Measurements from ENCODE around the gene DNAJB12. TPM values are rescaled to one million over a fixed set of nuclear protein-coding genes. Genes with fewer than 3 reads are reported as not detected.

DNAJB12 gene
- total and polyA plus RNA-seq, 10 of the 15 experiments (the other 5 are each of a cell fraction or from before 2014, with no cell fraction given): 4.6 to 31.6 (median 18.8) TPM

GRCh38 chr10:72285972-72286521 lies 68.7 kb downstream of the DNAJB12 start:
- peak overlapping the region; percentile 61 for H2AFZ ChIP-seq (ENCODE audit: control insufficient read depth, low read depth, low read length)
- intact Hi-C loops (cut with micrococcal nuclease; ENCODE audit: unreplicated experiment): no loop called here
- peaks cover 20% of the 10 kb centered on the region for H3K4me1 ChIP-seq (ENCODE audit: control insufficient read depth, insufficient read depth, low read length)
- ChIA-PET POLR2A (interaction anchor here (0.7 to 1.3 kb wide), 5 partner anchors 11 to 67 kb away, joined by 3 to 8 read pairs (median 5); partner anchors contain the start of gene DDIT4), SMC1A (ENCODE audit: uncharacterized antibody, unreplicated experiment) (interaction anchor here (0.8 to 1.1 kb wide), 4 partner anchors 8 to 301 kb away, joined by 3 to 4 read pairs (median 4); no protein-coding TSS in a partner anchor), RAD21 (ENCODE audit: unreplicated experiment) (interaction anchor here (0.7 to 1.4 kb wide), 5 partner anchors 9 to 49 kb away, joined by 3 to 8 read pairs (median 3); no protein-coding TSS in a partner anchor), CTCF (interaction anchor here (0.7 to 4.1 kb wide), 5 partner anchors 11 to 237 kb away, joined by 3 to 27 read pairs (median 4); no protein-coding TSS in a partner anchor)
- no peaks in the 10 kb centered on the region for H3K27me3 ChIP-seq (replicated peaks in 1 of 2; ENCODE audit: control insufficient read depth in 2 of 2, insufficient read depth in 2 of 2, low read length in 1 of 2)
- H3K79me2 ChIP-seq (ENCODE audit: control insufficient read depth, insufficient read depth, low read length): no peaks in the 10 kb centered on the region
- H3K4me3 ChIP-seq: 0 out of 2 replicates have a peak overlapping the region, but pooled peaks have one; percentile 20
- in situ Hi-C loops (cut with MboI): no loop called here
- DNase-seq (ENCODE audit: low read depth, low spot score): no peak
- H4K20me1 ChIP-seq (ENCODE audit: control insufficient read depth, insufficient read depth): no peaks in the 10 kb centered on the region
- peak; percentile 62 for ATAC-seq
- peak overlapping the region; percentile 63; the same call in 1 of the 2 replicates for H3K4me2 ChIP-seq (ENCODE audit: control insufficient read depth, insufficient read depth)
- H3K27ac ChIP-seq (ENCODE audit: control insufficient read depth, insufficient read depth): peak overlapping the region; percentile 55
- no peaks in the 10 kb centered on the region for H3K36me3 ChIP-seq (ENCODE audit: control insufficient read depth in 2 of 2, insufficient read depth in 2 of 2, low read length in 1 of 2)
- no peak for FAIRE-seq
- no TSS peak for BruUV-seq (replicated peaks)
- H3K9me3 ChIP-seq (replicated peaks; ENCODE audit: control insufficient read depth, insufficient read depth, low read length): no peaks in the 10 kb centered on the region; the same call in 1 of the 3 replicates
- H3K9ac ChIP-seq (ENCODE audit: control insufficient read depth, insufficient read depth, low read length): peak overlapping the region; percentile 25; the same call in 1 of the 2 replicates
- WGBS (ENCODE audit: insufficient coverage, insufficient replicate concordance, low lambda C conversion rate, missing lambda C conversion rate): 6% methylated on average over 10 of the region's 14 CpGs
- TF ChIP-seq NRF1 (conservative IDR thresholded peaks at IDR 0.05; ENCODE audit: low read depth, low read length): no peak
- no peak for TF ChIP-seq ASH2L (IDR thresholded peaks at IDR 0.05; ENCODE audit: borderline replicate concordance, low read depth)
- no peak for TF ChIP-seq CBX3 (IDR thresholded peaks at IDR 0.05; ENCODE audit: borderline replicate concordance, low read depth)
- no peak for TF ChIP-seq RBBP5 (conservative IDR thresholded peaks at IDR 0.05)
- 0 out of 2 replicates have a peak, but pooled peaks have one; percentile 13 for TF ChIP-seq CBFB (IDR thresholded peaks at IDR 0.05; ENCODE audit: low read depth)
- peak; percentile 47 for TF ChIP-seq RELA (IDR thresholded peaks at IDR 0.05; ENCODE audit: borderline replicate concordance, partially characterized antibody)
- TF ChIP-seq EED (IDR thresholded peaks at IDR 0.05; ENCODE audit: low read depth): peak; percentile 56
- TF ChIP-seq REST (IDR thresholded peaks at IDR 0.05; ENCODE audit: low read depth, low read length): no peak
- no peak for TF ChIP-seq IKZF2 (IDR thresholded peaks at IDR 0.05)
- 0 out of 2 replicates have a peak, but pooled peaks have one; percentile 16 for TF ChIP-seq CREM (IDR thresholded peaks at IDR 0.05; ENCODE audit: low read depth)
- peak; percentile 34; the same call in 1 of the 2 replicates for TF ChIP-seq NFIC (IDR thresholded peaks at IDR 0.05; ENCODE audit: low read depth, low read length)
- no peak for TF ChIP-seq MYC (IDR thresholded peaks at IDR 0.05; ENCODE audit: insufficient read depth, insufficient read length, insufficient replicate concordance, low read length, severe bottlenecking)
- no peak for TF ChIP-seq EP300 (IDR thresholded peaks at IDR 0.05; ENCODE audit: borderline replicate concordance in 1 of 2, control insufficient read depth in 1 of 2, low read depth in 2 of 2, low read length in 2 of 2)
- no peak for TF ChIP-seq RAD51 (IDR thresholded peaks at IDR 0.05)
- TF ChIP-seq RAD21 (IDR thresholded peaks at IDR 0.05; ENCODE audit: insufficient read depth, low read depth, low read length): no peak
- TF ChIP-seq, protein P1, sequence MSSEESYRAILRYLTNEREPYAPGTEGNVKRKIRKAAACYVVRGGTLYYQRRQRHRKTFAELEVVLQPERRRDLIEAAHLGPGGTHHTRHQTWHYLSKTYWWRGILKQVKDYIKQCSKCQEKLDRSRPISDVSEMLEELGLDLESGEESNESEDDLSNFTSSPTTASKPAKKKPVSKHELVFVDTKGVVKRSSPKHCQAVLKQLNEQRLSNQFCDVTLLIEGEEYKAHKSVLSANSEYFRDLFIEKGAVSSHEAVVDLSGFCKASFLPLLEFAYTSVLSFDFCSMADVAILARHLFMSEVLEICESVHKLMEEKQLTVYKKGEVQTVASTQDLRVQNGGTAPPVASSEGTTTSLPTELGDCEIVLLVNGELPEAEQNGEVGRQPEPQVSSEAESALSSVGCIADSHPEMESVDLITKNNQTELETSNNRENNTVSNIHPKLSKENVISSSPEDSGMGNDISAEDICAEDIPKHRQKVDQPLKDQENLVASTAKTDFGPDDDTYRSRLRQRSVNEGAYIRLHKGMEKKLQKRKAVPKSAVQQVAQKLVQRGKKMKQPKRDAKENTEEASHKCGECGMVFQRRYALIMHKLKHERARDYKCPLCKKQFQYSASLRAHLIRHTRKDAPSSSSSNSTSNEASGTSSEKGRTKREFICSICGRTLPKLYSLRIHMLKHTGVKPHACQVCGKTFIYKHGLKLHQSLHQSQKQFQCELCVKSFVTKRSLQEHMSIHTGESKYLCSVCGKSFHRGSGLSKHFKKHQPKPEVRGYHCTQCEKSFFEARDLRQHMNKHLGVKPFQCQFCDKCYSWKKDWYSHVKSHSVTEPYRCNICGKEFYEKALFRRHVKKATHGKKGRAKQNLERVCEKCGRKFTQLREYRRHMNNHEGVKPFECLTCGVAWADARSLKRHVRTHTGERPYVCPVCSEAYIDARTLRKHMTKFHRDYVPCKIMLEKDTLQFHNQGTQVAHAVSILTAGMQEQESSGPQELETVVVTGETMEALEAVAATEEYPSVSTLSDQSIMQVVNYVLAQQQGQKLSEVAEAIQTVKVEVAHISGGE (CRISPR knock-in tag; IDR thresholded peaks at IDR 0.05): no peak
- no peak for TF ChIP-seq MTA3 (IDR thresholded peaks at IDR 0.05; ENCODE audit: borderline replicate concordance, low read length)

Data from GM12878 (cell line).